DMS153 (cell line): ENCODE results near the gene MTSS2.

Experiments used
- DNase-seq: peaks from one replicate; lab custom pipeline; 2025; lab: John Stamatoyannopoulos, UW

The MTSS2 gene

GRCh38 chr16:70715055-70715858, 29.4 kb upstream of the MTSS2 start:
- no peak for DNase-seq

- DNase-seq: no peak
Measured at GRCh38 chr16:70714581-70715054, 28.8 kb upstream of the MTSS2 start.

- no peak for DNase-seq
Measured at GRCh38 chr16:70713824-70714223, 28.0 kb upstream of the MTSS2 start.

- no peak for DNase-seq
Measured at GRCh38 chr16:70713342-70713741, 27.5 kb upstream of the MTSS2 start.

- DNase-seq: no peak
Measured at GRCh38 chr16:70712942-70713341, 27.1 kb upstream of the MTSS2 start.

- no peak for DNase-seq
Measured at GRCh38 chr16:70712359-70712758, 26.5 kb upstream of the MTSS2 start.

GRCh38 chr16:70711211-70712031, 25.6 kb upstream of the MTSS2 start:
- no peak for DNase-seq

- DNase-seq: no peak
Measured at GRCh38 chr16:70710422-70711210, 24.8 kb upstream of the MTSS2 start.

- DNase-seq: no peak
Measured at GRCh38 chr16:70709942-70710341, 24.1 kb upstream of the MTSS2 start.

GRCh38 chr16:70709457-70709856, 23.6 kb upstream of the MTSS2 start:
- no peak for DNase-seq

- DNase-seq: no peak
Measured at GRCh38 chr16:70708366-70709246, 22.8 kb upstream of the MTSS2 start.

GRCh38 chr16:70706948-70707465, 21.2 kb upstream of the MTSS2 start:
- no peak for DNase-seq

GRCh38 chr16:70705056-70705455, 19.2 kb upstream of the MTSS2 start:
- no peak for DNase-seq

- DNase-seq: no peak
Measured at GRCh38 chr16:70704586-70704985, 18.7 kb upstream of the MTSS2 start.

- DNase-seq: no peak
Measured at GRCh38 chr16:70703835-70704381, 18.1 kb upstream of the MTSS2 start.

- peak; percentile 61 for DNase-seq
Measured at GRCh38 chr16:70703041-70703834, 17.4 kb upstream of the MTSS2 start.

GRCh38 chr16:70702624-70703023, 16.8 kb upstream of the MTSS2 start:
- DNase-seq: peak; percentile 36

GRCh38 chr16:70701998-70702397, 16.1 kb upstream of the MTSS2 start:
- DNase-seq: peak; percentile 40

- no peak for DNase-seq
Measured at GRCh38 chr16:70701596-70701995, 15.7 kb upstream of the MTSS2 start.

- DNase-seq: no peak
Measured at GRCh38 chr16:70701036-70701435, 15.2 kb upstream of the MTSS2 start.
